ENCODE data around the gene CHRM3.

Gene CHRM3

GRCh38 chr1:239428120-239428710 lies 41.8 kb downstream of the CHRM3 start:
- no peak overlapping the region for H3K4me3 ChIP-seq (ENCODE audit: low read length)
- no peak for TF ChIP-seq ZNF274 (IDR thresholded peaks at IDR 0.05; ENCODE audit: low read depth, low read length)

GRCh38 chr1:239429163-239429562 lies 42.8 kb downstream of the CHRM3 start:
- no peak overlapping the region for H3K4me3 ChIP-seq (ENCODE audit: low read length)
- TF ChIP-seq ZNF274 (IDR thresholded peaks at IDR 0.05; ENCODE audit: low read depth, low read length): no peak

- H3K4me3 ChIP-seq (ENCODE audit: low read length): no peak overlapping the region
- no peak for TF ChIP-seq ZNF274 (IDR thresholded peaks at IDR 0.05; ENCODE audit: low read depth, low read length)
Measured at GRCh38 chr1:239432255-239432654, 45.9 kb downstream of the CHRM3 start.

- TF ChIP-seq ZNF274 (IDR thresholded peaks at IDR 0.05; ENCODE audit: low read depth, low read length): no peak
- H3K4me3 ChIP-seq (ENCODE audit: low read length): no peak overlapping the region
Measured at GRCh38 chr1:239434181-239434580, 47.8 kb downstream of the CHRM3 start.
